NCI-H2029 (cell line): ENCODE results near the gene SIK2.

Source experiments
- DNase-seq: peaks from one replicate; lab custom pipeline; 2025; lab: John Stamatoyannopoulos, UW

SIK2 gene

DNA sequence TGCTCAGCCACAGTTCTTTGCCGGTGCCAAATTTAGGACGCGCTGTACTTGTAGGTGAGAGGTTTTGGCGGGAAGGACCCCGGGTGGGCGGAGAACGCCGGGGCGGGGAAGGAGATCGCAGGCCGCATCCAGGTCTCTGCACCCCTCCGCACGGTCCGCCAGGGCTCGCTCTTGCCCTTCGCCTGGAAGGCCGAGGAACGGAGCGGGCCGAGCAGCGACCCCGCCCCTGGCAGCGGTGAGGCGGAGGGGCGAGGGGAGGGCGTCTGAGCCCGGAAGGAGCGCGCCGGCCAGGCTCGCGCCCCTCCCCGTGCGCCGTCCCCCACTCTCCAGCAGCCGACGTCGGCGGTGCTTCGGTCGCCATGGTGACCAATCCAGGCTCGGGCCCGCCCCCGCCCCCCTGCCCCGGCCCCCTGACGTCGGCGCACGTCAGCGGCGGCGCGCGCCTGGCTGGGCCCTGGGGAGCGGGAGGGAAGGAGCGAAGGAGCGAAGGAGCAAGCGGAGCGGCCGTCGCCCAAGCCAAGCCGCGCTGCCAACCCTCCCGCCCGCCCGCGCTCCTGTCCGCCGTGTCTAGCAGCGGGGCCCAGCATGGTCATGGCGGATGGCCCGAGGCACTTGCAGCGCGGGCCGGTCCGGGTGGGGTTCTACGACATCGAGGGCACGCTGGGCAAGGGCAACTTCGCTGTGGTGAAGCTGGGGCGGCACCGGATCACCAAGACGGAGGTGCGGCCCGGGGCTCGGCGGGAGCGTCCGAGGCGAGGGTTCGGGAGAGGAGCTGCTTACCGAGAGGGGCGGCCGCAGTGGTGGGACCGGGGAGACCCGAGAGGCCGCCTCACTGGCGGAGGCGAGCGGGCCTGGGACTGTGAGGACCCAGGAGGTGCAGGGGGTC is at the start of gene SIK2:
SIK2 (plus strand) TSS at position 471 of the 886 bp plus-strand sequence; CDS start at position 586, 115 bp downstream.
- DNase-seq: peak; percentile 94

DNA sequence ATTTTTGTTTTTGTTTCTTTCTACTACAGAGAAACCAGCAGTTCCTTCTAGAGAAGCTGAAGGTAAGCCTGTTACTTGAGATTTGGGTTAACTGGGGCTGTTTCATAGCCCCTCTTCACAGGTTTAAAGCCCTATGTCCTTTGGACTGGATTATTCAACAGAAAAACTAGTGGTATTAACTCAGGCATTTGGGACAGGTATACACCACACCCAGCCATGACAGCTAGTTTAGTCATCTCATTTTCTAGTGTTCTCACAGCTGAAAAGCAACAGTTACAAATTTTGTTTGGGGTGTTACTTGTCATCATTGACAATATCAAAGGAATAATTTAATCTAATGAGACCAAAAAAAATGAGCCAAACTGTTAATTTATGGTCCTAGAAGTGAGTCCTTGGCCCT is 47.7 kb upstream of the SIK2 start:
- no peak for DNase-seq

DNA sequence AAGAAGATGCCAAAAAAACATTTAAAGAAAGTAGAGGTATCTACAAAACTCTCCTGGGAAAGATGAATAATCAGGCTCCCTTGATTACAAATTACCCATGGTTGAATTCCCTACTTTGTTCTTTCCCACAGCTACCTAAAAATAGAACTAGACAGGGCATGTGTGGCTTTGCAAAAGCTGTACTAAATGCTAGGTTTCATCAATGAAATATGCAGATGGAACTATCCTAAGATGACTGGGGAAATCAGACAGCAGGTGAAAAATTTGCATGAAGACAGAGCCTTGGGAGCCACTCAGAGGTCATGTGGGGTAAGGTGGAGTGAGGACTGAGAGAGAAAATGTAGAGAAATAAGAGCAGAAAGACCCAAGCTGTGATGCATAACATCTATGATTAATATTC is 47.0 kb upstream of the SIK2 start:
- DNase-seq: no peak

DNA sequence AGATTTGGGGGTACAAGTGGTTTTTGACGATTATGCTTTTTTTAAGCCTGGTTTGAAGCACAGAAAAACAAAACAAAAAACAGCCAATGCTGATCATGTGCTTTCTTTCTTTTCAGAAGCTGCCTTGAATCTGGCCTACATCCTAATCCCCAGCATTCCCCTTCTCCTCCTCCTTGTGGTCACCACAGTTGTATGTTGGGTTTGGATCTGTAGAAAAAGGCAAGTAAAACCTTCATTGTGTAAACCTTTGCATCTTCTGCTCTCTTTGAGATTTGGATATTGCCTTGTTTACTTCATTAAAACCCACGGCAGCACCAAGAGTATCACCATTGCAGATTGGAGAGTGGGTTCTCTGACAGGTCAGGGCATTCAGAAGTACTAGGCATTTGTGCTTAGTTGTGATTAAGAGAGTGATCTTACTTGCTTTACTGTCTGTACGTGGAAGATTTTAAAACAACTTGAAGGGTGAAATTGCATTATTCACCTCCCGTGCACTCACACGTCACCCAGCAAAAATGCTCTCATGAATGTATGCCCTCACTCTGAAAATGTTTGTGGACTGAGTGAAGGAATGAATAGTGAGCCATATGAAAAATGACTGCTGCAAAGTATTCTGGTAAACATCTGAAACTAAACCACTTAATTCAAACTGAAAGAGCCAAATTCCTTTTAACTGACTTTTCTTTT is 44.7 kb upstream of the SIK2 start:
- no peak for DNase-seq

DNA sequence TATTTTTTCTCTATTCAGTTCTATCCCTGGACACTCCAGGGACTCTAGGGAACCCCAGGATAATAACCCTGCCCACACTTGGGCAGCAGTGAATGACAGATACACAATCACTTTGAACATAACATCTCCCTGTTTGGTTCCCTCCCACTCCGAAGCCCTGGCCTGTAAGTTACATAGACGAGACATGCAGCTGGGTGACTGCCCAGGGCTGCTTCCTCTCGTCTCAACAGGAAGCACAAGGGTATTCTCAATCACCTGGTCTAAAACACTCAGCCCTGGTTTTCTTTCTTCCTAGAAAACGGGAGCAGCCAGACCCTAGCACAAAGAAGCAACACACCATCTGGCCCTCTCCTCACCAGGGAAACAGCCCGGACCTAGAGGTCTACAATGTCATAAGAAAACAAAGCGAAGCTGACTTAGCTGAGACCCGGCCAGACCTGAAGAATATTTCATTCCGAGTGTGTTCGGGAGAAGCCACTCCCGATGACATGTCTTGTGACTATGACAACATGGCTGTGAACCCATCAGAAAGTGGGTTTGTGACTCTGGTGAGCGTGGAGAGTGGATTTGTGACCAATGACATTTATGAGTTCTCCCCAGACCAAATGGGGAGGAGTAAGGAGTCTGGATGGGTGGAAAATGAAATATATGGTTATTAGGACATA is 42.3 kb upstream of the SIK2 start:
- no peak for DNase-seq

- no peak for DNase-seq
Observed at GRCh38 chr11:111560800-111561199, 41.4 kb upstream of the SIK2 start.

- no peak for DNase-seq
Observed at GRCh38 chr11:111561306-111561705, 40.9 kb upstream of the SIK2 start.

DNA sequence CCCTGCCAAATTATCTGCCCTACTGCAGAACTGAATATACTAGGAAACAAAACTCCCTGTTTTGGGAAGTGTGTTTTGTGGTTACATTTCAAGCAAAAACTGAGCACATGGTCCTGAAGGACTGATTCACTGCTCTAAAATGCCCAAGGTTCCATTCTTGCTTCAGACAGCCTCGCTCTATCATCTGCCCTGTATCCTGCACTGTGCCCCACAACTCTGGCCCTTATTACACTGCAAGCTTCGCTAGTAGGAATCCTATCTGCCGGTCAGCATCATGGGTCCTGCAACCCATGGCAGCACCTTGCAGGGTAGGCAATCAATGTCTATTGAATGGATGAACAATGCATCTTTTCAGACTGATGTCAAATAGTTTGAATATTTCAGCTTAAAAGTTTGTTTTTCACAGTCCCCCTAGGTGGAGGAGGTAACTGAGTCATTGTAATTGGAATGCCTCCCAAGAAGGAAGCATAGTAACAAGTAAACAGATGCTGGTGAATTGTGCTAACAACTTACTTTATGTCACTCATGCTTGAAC is 40.4 kb upstream of the SIK2 start:
- no peak for DNase-seq

GRCh38 chr11:111562692-111563389 is 39.4 kb upstream of the SIK2 start:
- DNase-seq: no peak

GRCh38 chr11:111565114-111565720 is 37.0 kb upstream of the SIK2 start:
- DNase-seq: peak; percentile 42

GRCh38 chr11:111566324-111566723 is 35.9 kb upstream of the SIK2 start:
- no peak for DNase-seq

DNA sequence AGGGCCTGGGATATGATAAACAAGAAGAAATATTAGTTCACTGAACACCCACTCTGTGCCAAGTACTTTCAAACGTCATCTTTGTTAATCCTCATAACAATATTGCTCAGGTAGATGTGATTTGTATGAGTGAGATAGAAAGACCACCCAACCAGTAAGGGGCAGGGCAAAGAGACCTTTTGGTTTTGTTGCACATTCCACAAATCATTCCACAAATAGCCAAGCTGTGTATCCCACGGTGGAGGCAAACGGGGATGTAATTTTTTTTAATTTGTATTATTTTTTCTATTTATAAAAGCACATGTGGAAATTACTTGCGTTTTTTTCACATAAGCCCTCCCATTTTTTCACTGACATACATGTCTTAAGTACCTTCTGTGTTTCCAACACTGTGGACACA is 32.8 kb upstream of the SIK2 start:
- DNase-seq: no peak

DNA sequence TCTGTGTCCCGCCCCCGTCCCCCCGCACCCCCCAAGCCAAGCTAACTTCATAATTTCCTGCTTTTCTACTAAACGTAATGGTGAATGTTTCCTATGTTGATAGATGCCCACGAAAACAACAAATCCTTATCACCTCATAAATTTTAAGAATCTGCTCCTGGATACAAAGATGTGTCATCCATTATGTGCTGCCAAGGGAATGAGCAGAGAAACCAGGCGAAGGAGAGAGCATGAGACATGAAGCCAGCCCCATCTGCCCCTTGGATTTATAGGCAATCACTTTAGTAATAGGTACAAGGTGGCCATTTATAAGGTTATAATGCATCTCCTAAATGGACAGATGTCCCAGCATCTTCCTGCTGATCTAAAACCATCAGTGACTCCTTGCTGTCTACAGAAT is 31.5 kb upstream of the SIK2 start:
- DNase-seq: no peak

DNA sequence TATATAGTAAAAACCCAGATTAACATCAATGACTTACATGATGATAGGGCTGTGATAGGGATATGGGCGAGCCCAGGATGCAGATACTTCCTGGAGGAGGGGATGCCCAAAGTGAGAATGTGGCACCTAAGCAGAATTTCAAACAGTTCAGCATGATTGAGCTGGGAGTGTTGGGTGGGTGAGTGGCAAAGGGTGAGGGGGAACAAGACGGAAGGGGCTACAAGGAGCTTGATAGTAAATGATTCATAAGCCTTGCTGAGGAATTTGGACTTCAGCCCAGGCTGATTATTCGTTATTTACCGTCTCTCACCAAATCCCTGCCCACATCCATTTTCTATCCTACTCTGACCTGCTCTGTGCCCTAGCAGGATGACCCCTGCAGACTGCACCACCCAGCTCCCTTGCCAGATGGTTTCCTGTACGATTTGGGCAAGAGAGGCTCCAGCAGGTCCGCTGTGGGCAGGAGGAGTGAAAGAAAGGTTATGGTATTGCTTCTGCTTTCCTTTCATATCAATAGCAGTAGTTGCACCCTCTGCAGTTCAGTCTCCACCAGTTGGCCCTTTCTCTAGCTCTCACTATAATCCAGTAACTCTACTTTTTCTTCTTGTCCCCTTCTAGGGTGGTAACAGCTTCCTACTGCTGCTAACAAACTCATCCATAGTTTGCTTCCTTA is 30.3 kb upstream of the SIK2 start:
- DNase-seq: no peak

- DNase-seq: no peak
Observed at GRCh38 chr11:111572581-111572980, 29.7 kb upstream of the SIK2 start.

DNA sequence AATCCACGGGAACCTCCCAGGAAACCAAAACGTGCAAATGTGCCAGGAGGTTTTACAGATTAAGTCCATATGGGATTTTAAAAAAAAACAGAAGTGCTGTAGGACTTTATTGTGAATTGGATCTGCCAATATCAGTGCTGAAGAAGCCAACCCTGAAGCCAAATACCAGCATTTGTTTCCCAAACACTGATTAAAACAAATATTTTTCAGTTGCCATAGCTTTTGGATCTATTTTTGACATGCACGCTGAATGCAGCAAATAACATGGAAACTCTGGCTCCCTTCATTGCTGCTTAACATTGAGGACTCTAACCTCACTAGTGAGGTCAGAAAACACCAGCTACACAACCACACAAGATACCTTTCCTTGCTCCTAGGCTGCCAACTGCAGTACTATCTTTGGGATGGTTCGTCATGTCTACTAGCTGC is 28.4 kb upstream of the SIK2 start:
- DNase-seq: no peak

- no peak for DNase-seq
Observed at GRCh38 chr11:111574373-111575225, 27.6 kb upstream of the SIK2 start.

GRCh38 chr11:111575740-111576139 is 26.5 kb upstream of the SIK2 start:
- DNase-seq: no peak

DNA sequence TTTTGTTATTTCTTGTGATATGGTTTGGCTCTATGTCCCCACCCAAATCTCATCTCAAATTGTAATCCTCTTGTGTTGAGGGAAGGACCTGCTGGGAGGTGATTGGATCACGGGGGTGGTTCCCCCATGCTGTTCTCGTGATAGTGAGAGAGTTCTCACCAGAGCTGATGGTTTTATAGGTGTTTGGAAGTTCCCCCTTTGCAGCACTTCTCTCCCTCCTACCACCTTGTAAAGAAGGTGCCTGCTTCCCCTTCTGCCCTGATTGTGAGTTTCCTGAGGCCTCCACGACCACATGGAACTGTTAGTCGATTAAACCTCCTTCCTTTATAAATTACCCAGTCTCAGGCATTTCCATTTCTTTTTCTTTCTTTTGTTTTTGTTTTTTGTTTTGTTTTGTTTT is 24.4 kb upstream of the SIK2 start:
- no peak for DNase-seq

- DNase-seq: no peak
Observed at GRCh38 chr11:111581341-111581740, 20.9 kb upstream of the SIK2 start.
